GM21576 (cell line): ENCODE data around the gene DGCR2.
"Not testable (repeated sequence)": the region's sequence is repeated elsewhere in the genome, so short reads cannot be mapped to it uniquely, and the experiment has no call there.

Experiments used
- ATAC-seq: cut with Tn5 transposase; IDR thresholded peaks from one replicate; pipeline ENCODE4 v1.9.1; 2021; ENCODE audit warnings: mild to moderate bottlenecking, moderate library complexity; ENCODE audit not compliant: unreplicated experiment

The DGCR2 gene

GRCh38 chr22:19086417-19086816 lies 35.8 kb downstream of the DGCR2 start:
- no peak for ATAC-seq

DNA sequence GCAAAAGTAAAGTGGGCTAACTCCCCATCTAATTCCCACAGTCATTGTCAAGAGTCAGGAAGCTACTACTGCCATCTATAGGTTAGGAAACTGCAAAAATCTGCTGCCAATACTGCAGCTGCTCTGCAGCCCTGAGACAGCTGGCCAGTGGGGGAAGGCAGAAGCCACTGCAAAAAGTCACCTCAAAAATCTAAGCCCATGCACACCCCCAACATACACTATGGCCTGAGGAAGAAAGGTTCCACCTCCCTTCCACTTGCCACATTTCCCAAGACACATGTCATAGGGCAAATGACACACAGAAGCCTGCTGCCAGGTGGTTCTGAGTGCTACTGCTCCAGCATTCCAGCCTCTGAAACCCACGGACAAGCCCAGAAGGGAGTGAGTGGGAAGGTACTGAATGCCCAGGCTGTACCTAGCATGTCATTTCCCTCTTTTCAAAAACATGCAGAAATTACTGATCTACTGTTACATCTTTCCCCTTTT lies 36.9 kb downstream of the DGCR2 start:
- no peak for ATAC-seq

DNA sequence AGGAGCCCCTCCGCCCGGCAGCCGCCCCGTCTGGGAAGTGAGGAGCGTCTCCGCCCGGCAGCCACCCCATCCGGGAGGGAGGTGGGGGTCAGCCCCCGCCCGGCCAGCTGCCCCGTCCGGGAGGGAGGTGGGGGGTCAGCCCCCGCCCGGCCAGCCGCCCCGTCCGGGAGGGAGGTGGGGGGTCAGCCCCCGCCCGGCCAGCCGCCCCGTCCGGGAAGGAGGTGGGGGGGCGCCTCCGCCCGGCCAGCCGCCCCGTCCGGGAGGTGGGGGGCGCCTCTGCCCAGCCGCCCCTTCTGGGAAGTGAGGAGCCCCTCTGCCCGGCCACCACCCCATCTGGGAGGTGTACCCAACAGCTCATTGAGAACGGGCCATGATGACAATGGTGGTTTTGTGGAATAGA lies 37.6 kb downstream of the DGCR2 start:
- ATAC-seq = not testable (repeated sequence)

DNA sequence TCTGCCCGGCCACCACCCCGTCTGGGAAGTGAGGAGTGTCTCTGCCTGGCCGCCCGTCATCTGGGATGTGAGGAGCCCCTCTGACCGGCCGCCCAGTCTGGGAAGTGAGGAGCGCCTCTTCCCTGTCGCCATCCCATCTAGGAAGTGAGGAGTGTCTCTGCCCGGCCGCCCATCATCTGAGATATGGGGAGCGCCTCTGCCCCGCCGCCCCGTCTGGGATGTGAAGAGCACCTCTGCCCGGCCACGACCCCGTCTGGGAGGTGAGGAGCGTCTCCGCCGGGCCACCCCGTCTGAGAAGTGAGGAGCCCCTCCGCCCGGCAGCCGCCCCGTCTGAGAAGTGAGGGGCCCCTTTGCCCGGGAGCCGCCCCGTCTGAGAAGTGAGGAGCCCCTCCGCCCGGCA lies 38.1 kb downstream of the DGCR2 start:
- ATAC-seq = not testable (repeated sequence)

- no peak for ATAC-seq
Observed at GRCh38 chr22:19082793-19083192, 39.4 kb downstream of the DGCR2 start.

DNA sequence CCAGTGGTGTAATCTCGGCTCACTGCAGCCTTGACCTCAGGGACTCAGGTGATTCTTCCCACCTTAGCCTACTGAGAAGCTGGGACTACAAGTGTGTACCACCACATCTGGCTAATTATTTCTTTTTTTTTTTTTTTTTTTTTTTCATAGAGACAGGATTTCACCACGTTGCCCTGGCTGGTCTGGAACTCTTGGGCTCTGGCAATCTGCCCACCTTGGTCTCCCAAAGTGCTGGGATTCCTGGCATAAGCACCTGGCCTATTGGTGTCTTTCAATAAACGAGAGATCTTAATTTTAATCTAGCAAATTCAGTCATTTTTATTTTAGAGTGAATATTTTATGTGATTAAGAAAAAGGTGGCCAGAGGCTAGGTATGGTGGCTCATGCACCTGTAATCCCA lies 40.1 kb downstream of the DGCR2 start:
- no peak for ATAC-seq

GRCh38 chr22:19081351-19081750 lies 40.9 kb downstream of the DGCR2 start:
- no peak for ATAC-seq

- no peak for ATAC-seq
Observed at GRCh38 chr22:19080853-19081252, 41.4 kb downstream of the DGCR2 start.

GRCh38 chr22:19079691-19080090 lies 42.5 kb downstream of the DGCR2 start:
- no peak for ATAC-seq

GRCh38 chr22:19075404-19075803 lies 46.8 kb downstream of the DGCR2 start:
- no peak for ATAC-seq

- ATAC-seq = not testable (repeated sequence)
Observed at GRCh38 chr22:19072853-19073252, 49.4 kb downstream of the DGCR2 start.

- ATAC-seq = no peak
Observed at GRCh38 chr22:19070397-19071169, 51.6 kb downstream of the DGCR2 start.

DNA sequence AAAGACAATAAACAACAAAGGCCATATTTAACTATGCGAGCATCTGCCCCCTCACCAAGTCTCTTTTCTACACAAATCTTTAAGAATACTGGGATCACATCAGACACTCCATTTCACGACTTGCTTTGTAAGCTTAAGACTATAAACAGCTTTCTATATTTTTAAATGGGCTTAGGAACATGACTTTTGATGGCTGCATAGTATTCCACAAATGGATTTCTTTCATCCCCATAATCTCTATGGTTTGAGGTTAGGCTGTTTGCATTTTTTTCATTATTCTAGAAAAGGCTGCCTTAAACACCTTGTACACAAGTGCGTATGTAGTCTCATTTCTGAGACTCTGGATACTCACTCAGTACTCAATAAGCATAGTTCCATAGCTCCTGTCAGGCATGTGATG lies 52.8 kb downstream of the DGCR2 start:
- ATAC-seq = no peak

DNA sequence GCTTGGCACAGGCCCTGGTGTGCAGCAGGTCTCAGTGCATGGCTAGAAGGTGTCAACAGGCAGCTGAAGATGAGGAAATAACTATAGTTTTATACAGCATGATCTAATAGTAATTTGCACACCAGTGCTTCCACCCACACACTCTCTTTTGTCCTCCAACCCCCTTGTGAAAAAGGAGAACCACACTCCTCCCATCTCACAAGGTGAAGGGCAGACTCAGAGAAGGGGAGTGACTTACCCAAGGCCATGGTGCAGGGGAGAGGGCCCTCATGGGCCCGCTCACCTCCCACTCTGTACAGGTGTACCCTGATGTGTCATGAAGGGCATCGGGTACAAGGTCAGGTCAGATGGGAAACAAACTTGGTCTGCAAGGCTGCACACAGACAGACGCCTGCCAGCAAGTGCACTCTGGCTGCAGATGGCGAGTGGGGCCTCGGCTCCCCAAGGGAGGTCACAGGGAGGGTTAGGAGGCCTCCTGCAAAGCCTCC lies 53.4 kb downstream of the DGCR2 start:
- ATAC-seq = no peak

DNA sequence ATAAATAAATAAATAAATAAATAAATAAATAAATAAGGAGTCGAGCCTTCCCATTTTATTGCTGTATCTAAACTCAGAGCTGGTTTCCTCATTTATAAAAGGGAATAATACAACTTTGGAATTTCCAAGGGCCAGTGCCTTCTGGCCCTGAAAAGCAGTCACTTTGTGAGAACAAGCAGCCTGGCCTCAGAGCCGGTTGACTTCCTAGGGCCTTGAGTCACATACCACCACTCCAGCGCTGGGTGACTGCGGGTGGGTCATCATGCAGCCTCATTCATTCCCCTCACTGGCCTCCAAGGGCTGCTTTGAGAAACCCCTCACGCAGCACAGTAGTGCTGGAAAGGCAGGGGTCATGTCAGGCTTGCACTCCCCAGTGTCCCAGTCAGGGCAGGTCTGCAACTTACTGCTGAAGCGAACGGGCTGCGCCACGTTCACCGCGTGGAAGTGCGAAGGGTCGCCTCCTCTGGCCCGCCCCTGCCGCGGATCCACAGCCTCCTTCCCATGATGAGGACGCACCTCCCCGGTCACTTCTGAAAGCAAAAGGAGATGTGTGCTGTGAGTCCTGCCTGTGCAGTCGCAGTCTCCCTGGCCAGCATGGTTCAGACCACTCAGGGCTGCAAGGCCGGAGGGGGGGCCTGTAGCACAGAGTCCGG lies 54.4 kb downstream of the DGCR2 start:
- ATAC-seq = no peak

GRCh38 chr22:19066531-19067271 lies 55.5 kb downstream of the DGCR2 start:
- ATAC-seq = no peak

DNA sequence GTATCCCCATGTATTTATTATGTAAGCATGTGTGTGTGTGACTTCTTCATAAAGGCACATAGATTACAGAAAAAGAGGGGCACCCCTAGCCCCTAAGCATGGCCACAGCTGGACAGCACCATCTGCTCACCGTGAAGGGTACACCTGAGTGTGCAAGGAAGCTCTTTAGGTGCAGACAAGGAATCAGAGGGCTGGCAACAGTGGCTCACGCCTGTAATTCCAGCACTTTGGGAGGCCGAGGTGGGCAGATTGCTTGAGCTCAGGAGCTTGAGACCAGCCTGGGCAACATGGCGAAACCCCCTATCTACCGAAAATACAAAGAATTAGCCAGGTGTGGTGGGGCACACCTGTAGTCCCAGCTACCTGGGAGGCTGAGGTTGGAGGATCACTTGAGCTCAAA lies 56.3 kb downstream of the DGCR2 start:
- no peak for ATAC-seq

GRCh38 chr22:19065298-19065859 lies 56.8 kb downstream of the DGCR2 start:
- no peak for ATAC-seq

DNA sequence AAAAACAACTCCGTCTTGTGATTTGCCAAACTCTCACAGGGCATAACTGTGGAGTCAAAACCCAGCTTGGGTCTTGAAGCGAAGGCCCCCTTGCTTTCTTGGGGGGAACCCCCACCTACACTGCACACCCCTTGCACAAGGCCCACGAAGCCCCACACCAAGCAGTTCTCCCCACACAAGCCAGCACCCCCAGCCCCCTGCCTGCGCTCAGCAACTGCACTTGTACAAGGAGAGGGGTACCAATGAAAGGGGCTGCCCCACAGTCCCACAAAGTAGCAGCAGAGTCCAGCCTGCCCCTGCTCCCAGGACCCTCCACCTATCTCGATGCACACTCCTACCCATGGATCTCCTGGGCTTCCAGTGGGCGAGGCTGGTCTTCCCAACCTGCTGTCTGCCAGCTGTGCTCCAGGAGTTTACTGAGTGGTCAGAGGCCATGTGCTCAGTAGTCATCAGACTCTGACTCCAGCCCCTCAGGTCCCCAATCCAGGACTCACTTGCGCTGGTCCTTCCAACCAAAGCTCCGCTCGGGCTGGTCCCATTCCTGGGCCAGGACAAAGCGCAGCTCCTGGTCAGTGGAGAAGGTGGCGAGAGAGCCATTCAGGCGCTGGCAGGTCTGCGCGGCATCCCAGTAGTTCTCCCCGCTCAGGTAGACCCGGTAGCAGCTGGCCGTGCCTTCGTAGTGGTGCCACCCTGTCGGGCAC lies 57.7 kb downstream of the DGCR2 start:
- ATAC-seq = no peak

- ATAC-seq = no peak
Observed at GRCh38 chr22:19063581-19064353, 58.4 kb downstream of the DGCR2 start.
